PFSK-1 (cell line): ENCODE results near the gene SRMS.
A peak's percentile ranks its signal among the peaks of the same experiment; 100 is the strongest.

Source experiments
- FOXP2 ChIP-seq: optimal IDR thresholded peaks from 2 replicates; pipeline ENCODE3; 2011; ENCODE audit warnings: borderline replicate concordance, control low read depth, inconsistent platforms; ENCODE audit not compliant: insufficient read depth; ENCODE audit errors: extremely low read length, extremely low read depth
- POLR2AphosphoS5 ChIP-seq: IDR thresholded peaks from 2 replicates; pipeline ENCODE4 v1.6.1; 2012; ENCODE audit warnings: low read depth, mild to moderate bottlenecking, control low read depth, low read length, moderate library complexity
- SIN3A ChIP-seq: IDR thresholded peaks from 2 replicates; pipeline ENCODE4 v1.6.1; 2012; ENCODE audit warnings: mild to moderate bottlenecking, low read length, moderate library complexity, borderline replicate concordance; ENCODE audit not compliant: insufficient read depth
- TAF1 ChIP-seq: IDR thresholded peaks from 2 replicates; pipeline ENCODE4 v1.6.1; 2012; ENCODE audit warnings: low read length, control low read depth, borderline replicate concordance; ENCODE audit not compliant: insufficient read depth
- TF ChIP-seq, protein P1 (sequence below), 2 experiments: IDR thresholded peaks; 2 replicates each; pipeline versions ENCODE4 v1.6.1 to v1.8.0; 2011 to 2012; ENCODE audit warnings: low read depth in 2 of 2, low read length in 2 of 2, control low read depth in 1 of 2, inconsistent platforms in 1 of 2, mild to moderate bottlenecking in 1 of 2, moderate library complexity in 1 of 2; ENCODE audit not compliant: insufficient read depth in 1 of 2

SRMS gene

DNA sequence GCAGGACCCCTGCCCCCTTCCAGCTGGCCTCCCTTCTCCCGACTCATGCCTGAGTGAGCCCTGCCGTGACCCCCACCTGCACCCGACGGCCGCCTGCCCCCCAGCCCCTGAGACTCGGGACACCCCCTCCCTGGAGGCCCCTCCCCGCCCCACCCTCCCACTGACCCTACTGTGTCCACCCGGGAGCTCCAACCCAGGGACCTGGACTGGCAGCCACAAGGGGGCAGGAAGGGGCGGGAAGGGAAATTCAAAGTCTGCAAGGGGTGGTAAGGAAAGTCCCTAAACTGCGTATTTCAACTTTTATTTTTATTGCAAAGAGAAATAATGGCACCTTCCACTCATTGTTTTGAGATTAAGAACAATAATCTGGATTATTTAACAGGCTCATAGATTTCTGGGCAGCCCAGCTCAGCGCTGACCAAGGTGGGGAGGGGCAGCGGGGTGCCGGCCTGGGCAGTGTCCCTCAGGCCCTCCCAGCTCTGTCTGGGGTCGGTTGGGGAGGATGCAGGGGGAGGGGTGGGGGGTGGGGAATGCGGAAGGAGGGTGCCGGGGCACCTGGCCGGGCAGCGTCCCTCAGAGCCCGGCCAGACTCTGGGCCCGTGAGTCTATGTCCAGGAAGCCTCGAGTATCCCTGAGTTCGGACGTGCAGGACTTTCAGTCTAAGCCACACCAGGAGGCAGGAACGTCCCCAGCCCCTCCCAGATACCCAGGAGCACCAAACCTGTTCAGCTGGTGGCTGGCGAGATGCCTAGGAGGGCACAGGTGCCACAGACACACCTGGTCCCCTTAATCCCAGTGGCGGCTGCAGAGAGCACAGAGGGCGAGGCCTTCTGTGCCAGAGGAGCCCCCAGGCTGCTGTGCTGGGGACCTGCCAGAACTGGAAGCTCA is 9.1 kb downstream of the SRMS start:
- TF ChIP-seq SIN3A = no peak
- TF ChIP-seq, protein P1, sequence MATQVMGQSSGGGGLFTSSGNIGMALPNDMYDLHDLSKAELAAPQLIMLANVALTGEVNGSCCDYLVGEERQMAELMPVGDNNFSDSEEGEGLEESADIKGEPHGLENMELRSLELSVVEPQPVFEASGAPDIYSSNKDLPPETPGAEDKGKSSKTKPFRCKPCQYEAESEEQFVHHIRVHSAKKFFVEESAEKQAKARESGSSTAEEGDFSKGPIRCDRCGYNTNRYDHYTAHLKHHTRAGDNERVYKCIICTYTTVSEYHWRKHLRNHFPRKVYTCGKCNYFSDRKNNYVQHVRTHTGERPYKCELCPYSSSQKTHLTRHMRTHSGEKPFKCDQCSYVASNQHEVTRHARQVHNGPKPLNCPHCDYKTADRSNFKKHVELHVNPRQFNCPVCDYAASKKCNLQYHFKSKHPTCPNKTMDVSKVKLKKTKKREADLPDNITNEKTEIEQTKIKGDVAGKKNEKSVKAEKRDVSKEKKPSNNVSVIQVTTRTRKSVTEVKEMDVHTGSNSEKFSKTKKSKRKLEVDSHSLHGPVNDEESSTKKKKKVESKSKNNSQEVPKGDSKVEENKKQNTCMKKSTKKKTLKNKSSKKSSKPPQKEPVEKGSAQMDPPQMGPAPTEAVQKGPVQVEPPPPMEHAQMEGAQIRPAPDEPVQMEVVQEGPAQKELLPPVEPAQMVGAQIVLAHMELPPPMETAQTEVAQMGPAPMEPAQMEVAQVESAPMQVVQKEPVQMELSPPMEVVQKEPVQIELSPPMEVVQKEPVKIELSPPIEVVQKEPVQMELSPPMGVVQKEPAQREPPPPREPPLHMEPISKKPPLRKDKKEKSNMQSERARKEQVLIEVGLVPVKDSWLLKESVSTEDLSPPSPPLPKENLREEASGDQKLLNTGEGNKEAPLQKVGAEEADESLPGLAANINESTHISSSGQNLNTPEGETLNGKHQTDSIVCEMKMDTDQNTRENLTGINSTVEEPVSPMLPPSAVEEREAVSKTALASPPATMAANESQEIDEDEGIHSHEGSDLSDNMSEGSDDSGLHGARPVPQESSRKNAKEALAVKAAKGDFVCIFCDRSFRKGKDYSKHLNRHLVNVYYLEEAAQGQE (IDR thresholded peaks at IDR 0.05; ENCODE audit: insufficient read depth in 1 of 2, low read depth in 2 of 2, low read length in 2 of 2) = no peak
- no peak for TF ChIP-seq TAF1
- no peak for TF ChIP-seq FOXP2
- no peak for TF ChIP-seq POLR2AphosphoS5

DNA sequence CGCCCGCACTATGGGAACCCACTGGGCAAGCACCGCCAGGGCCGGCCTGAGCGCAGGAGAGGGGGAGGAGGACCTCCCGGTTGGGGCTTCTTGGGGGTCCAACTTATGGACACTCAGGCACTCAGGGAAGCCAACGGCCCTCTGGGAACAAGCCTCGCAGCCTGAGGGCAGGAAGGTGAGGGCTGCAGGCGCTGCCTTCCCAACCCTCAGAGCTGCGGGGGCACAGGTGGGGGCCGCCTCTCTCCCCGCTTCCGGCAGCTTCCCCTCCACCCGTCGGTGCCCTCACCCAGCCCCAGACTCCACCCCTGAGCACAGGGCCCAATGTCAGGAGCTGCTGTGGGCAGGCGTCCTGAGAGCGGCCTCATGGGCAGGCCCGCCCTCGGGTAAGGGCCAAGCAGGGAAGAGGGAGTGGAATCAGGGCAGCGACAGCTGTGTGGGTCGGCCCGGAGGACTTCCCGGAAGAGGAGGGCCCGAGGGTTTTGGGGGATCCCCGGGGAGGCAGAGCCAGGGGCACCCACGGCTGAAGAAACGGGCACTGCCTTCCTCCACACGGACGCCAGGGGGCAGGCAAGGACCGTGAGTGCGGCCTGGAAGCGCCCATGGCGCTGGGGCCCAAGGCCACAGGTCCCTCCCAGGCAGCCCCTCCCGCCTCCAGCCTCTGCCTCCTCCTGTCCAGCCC is 9.9 kb downstream of the SRMS start:
- no peak for TF ChIP-seq TAF1
- TF ChIP-seq SIN3A = no peak
- peak; percentile 79 for TF ChIP-seq FOXP2
- TF ChIP-seq POLR2AphosphoS5 = no peak

DNA sequence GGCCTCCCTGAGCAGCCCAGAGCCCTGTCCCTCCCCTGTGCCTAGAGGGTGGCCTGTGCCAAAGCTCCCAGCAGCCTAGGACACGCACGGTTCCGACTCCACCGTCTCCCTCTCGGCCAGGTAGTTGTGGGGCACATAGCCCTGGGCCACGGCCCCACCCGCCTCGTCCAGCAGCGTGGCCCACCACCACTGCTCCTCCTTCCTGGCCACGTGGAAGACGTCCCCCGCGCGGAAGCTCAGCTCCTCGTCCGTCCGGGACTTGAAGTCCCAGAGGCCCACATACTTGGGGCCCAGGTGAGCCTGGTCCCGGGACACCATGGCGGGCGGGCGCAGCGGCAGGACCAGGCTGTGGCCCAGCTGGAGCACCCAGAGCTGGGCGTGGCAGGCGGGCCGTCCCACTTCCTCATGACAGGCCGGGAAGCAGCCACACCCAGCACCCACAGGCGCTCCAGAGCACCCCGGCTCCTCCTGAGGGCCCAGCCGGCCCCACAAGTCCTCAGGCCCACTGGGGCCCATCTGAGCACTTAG is 10.5 kb downstream of the SRMS start, which contains the start of gene PTK6:
Gene PTK6 (minus strand): TSS at position 380 of the 528 bp plus-strand sequence. CDS start 62 bp downstream, at position 318.
- TF ChIP-seq POLR2AphosphoS5 (no peak), SIN3A (no peak), TAF1 (no peak), FOXP2 (no peak)
- TF ChIP-seq, protein P1 (IDR thresholded peaks at IDR 0.05; ENCODE audit: insufficient read depth in 1 of 2, low read depth in 2 of 2, low read length in 2 of 2) = no peak

DNA sequence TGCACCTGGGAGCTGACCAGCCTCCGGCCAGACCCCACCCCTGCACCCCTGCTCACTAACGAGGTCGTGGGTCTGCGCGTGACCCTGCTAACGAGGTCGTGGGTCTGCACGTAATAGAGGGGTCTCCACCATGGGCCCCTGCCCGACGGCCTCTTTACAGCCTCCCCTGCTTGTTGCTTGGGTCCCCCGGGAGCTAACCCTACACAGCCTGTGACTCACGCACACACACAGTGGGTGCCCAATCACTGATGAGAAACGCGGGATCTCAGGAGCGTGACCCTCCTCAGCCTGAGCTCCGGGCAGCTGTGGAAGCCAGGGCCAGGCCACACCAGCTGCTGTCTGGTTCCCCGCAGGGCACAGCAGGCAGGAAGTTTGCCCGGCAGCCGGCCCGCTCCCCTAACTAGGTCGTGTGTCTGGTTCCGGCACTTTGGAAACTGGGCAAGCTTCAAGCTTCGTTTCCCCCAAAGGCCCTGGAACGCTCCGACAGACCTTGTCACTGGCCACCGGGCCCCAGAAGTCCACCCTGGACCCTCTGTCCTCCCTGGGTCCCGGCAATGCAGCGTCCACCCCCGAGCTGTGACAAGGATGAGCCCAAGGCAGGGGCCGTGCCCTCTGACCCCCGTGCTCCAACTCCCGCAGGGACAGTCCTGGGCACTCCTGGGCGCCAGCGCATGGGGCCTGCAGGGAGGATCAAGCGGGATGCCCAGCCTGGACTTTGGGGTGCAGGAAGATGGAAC is 11.1 kb downstream of the SRMS start:
- peak; percentile 14 for TF ChIP-seq FOXP2
- no peak for TF ChIP-seq POLR2AphosphoS5
- TF ChIP-seq, protein P1 (IDR thresholded peaks at IDR 0.05; ENCODE audit: insufficient read depth in 1 of 2, low read depth in 2 of 2, low read length in 2 of 2) = no peak
- no peak for TF ChIP-seq TAF1
